Parathyroid adenoma (tissue), 2 donors: ENCODE results near the gene N4BP2.

Experiments
- H2AFZ ChIP-seq: fragments of 300-600 bp; sonication (generic); one replicate; pipeline ENCODE4 v1.7.0; 2017; ENCODE audit warnings: antibody characterized with exemption, mild to moderate bottlenecking
- H3K27ac ChIP-seq: fragments of 300-600 bp; sonication (generic); one replicate; pipeline ENCODE4 v1.7.0; 2017
- H3K27me3 ChIP-seq: fragments of 300-600 bp; sonication (generic); one replicate; pipeline ENCODE4 v1.7.0; 2017; ENCODE audit warnings: low read length; ENCODE audit not compliant: control insufficient read depth, insufficient read depth
- H3K36me3 ChIP-seq: fragments of 300-600 bp; sonication (generic); one replicate; pipeline ENCODE4 v1.7.0; 2017; ENCODE audit warnings: low read length; ENCODE audit not compliant: control insufficient read depth, insufficient read depth
- H3K4me1 ChIP-seq: fragments of 300-600 bp; sonication (generic); one replicate; pipeline ENCODE4 v1.7.0; 2017; ENCODE audit warnings: control low read depth
- H3K4me2 ChIP-seq: fragments of 300-600 bp; sonication (generic); one replicate; pipeline ENCODE4 v1.7.0; 2017; ENCODE audit warnings: low read length
- H3K4me3 ChIP-seq: fragments of 300-600 bp; sonication (generic); one replicate; pipeline ENCODE4 v1.7.0; 2017; ENCODE audit warnings: low read depth, low read length
- H3K79me2 ChIP-seq: fragments of 300-600 bp; sonication (generic); one replicate; pipeline ENCODE4 v1.7.0; 2017; ENCODE audit warnings: control low read depth
- H3K9ac ChIP-seq: fragments of 300-600 bp; sonication (generic); one replicate; pipeline ENCODE4 v1.7.0; 2017; ENCODE audit warnings: mild to moderate bottlenecking
- H3K9me3 ChIP-seq: fragments of 300-600 bp; sonication (generic); one replicate; pipeline ENCODE4 v1.7.0; 2017; ENCODE audit warnings: low read length; ENCODE audit not compliant: control insufficient read depth
- CTCF ChIP-seq: fragments of 300-600 bp; sonication (generic); IDR thresholded peaks from one replicate; pipeline ENCODE4 v1.7.0; 2017; ENCODE audit warnings: antibody characterized with exemption, mild to moderate bottlenecking
- donor health status: primary hyperparathyroidism.

Gene N4BP2

GRCh38 chr4:40183615-40184411 is 127.2 kb downstream of the N4BP2 start:
- H3K27me3 ChIP-seq: no peaks in the 10 kb centered on the region
- H3K27ac ChIP-seq: no peak overlapping the region

DNA sequence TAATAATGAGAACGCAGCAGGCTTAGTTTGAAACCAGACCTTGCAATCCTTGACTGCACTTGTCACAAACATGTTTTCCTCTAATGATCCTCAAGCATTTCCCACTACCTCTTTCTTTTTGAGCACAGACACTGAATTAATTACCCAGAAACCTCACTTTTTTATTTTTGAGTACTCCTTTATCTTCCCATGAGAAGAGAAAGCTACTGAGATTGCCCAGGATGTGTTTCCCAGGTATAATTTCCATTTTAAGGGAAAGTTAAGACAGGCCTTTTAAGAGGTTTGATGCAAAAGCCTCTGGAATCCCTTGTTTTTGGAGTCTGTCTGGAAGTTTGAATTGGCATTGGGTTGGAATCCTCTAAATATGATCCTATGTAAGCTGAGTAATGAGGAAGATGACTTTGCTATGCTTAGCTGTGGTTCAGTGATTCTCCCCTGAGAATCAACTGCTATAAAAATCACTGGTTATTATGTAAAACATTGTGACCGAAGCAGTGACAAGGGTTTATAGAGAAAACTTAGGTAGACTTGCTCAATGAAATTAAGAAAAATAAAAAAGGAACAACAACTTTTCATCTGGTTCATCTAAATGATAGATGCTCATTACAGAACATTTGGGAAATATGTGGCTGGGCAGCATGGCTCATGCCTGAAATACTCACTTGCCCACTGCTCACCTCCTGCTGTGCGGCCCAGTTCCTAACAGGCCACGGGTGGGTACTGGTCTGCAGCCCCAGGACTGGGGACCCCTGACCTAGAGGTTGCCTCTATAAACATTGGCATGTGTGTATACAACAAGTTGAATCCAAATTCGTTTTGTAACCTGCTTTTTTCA is 129.4 kb downstream of the N4BP2 start:
- Histone ChIP-seq H3K9ac (no peak overlapping the region), H3K4me2 (no peak overlapping the region), H3K27ac (no peak overlapping the region), H3K36me3 (no peaks in the 10 kb centered on the region), H2AFZ (no peak overlapping the region), H3K4me3 (no peak overlapping the region), H3K4me1 (no peaks in the 10 kb centered on the region), H3K79me2 (no peaks in the 10 kb centered on the region), H3K27me3 (no peaks in the 10 kb centered on the region), H3K9me3 (no peaks in the 10 kb centered on the region)
- TF ChIP-seq CTCF: no peak

More at GRCh38 chr4:40183615-40184411, 127.2 kb downstream of the N4BP2 start:
- Histone ChIP-seq H2AFZ (no peak overlapping the region), H3K4me3 (no peak overlapping the region), H3K9ac (no peak overlapping the region), H3K4me1 (no peaks in the 10 kb centered on the region), H3K9me3 (no peaks in the 10 kb centered on the region), H3K4me2 (no peak overlapping the region), H3K79me2 (no peaks in the 10 kb centered on the region), H3K36me3 (no peaks in the 10 kb centered on the region)
- no peak for TF ChIP-seq CTCF

- no peaks in the 10 kb centered on the region for H3K27me3 ChIP-seq
- TF ChIP-seq CTCF: no peak
- H3K4me2 ChIP-seq: no peak overlapping the region
- no peaks in the 10 kb centered on the region for H3K36me3 ChIP-seq
- H2AFZ ChIP-seq: no peak overlapping the region
- H3K79me2 ChIP-seq: no peaks in the 10 kb centered on the region
- no peak overlapping the region for H3K4me3 ChIP-seq
- no peak overlapping the region for H3K9ac ChIP-seq
- H3K27ac ChIP-seq: no peak overlapping the region
- no peaks in the 10 kb centered on the region for H3K9me3 ChIP-seq
- no peaks in the 10 kb centered on the region for H3K4me1 ChIP-seq
Observed at GRCh38 chr4:40186665-40187014, 130.0 kb downstream of the N4BP2 start.

GRCh38 chr4:40187386-40187906 is 130.8 kb downstream of the N4BP2 start:
- H2AFZ ChIP-seq: no peak overlapping the region
- no peaks in the 10 kb centered on the region for H3K4me1 ChIP-seq
- no peaks in the 10 kb centered on the region for H3K79me2 ChIP-seq
- no peak overlapping the region for H3K4me3 ChIP-seq
- no peak overlapping the region for H3K4me2 ChIP-seq
- H3K36me3 ChIP-seq: no peaks in the 10 kb centered on the region
- H3K27me3 ChIP-seq: no peaks in the 10 kb centered on the region
- H3K9me3 ChIP-seq: no peaks in the 10 kb centered on the region
- H3K27ac ChIP-seq: no peak overlapping the region
- no peak for TF ChIP-seq CTCF
- no peak overlapping the region for H3K9ac ChIP-seq
